ENCODE data around the gene GRHL1.

DNA sequence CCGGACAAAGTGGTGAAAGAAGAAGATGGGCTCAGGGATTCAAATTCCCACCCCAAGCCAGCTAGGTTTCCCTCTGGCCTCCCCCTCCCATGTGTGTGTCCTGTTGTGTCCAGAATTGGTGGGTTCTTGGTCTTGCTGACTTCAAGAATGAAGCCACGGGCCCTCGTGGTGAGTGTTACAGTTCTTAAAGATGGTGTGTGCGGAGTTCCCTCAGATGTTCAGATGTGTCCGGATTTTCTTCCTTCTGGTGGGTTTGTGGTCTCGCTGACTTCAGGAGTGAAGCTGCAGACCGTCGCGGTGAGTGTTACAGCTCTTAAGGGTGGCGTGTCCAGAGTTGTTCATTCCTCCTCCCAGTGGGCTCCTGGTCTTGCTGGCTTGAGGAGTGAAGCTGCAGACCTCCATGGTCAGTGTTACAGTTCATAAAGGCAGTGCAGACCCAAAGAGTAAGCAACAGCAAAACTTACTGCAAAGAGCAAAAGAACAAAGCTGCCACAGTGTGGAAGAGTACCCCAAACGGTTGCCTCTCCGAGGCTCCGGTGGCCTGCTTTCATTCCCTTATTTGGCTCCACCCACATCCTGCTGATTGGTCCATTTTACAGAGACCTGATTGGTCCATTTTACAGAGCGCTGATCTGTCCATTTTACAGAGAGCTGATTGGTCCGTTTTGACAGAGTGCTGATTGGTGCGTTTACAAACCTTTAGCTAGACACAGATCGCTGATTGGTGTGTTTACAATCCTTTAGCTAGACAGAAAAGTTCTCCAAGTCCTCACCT, 54.2 kb downstream of the GRHL1 start:
- no peak for TF ChIP-seq POLR2A (IDR thresholded peaks at IDR 0.05)
- TF ChIP-seq, protein P1, sequence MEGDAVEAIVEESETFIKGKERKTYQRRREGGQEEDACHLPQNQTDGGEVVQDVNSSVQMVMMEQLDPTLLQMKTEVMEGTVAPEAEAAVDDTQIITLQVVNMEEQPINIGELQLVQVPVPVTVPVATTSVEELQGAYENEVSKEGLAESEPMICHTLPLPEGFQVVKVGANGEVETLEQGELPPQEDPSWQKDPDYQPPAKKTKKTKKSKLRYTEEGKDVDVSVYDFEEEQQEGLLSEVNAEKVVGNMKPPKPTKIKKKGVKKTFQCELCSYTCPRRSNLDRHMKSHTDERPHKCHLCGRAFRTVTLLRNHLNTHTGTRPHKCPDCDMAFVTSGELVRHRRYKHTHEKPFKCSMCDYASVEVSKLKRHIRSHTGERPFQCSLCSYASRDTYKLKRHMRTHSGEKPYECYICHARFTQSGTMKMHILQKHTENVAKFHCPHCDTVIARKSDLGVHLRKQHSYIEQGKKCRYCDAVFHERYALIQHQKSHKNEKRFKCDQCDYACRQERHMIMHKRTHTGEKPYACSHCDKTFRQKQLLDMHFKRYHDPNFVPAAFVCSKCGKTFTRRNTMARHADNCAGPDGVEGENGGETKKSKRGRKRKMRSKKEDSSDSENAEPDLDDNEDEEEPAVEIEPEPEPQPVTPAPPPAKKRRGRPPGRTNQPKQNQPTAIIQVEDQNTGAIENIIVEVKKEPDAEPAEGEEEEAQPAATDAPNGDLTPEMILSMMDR (IDR thresholded peaks at IDR 0.05), result no peak
